Measurements from ENCODE around the gene CCN2.

Gene CCN2, protein sequence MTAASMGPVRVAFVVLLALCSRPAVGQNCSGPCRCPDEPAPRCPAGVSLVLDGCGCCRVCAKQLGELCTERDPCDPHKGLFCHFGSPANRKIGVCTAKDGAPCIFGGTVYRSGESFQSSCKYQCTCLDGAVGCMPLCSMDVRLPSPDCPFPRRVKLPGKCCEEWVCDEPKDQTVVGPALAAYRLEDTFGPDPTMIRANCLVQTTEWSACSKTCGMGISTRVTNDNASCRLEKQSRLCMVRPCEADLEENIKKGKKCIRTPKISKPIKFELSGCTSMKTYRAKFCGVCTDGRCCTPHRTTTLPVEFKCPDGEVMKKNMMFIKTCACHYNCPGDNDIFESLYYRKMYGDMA

DNA sequence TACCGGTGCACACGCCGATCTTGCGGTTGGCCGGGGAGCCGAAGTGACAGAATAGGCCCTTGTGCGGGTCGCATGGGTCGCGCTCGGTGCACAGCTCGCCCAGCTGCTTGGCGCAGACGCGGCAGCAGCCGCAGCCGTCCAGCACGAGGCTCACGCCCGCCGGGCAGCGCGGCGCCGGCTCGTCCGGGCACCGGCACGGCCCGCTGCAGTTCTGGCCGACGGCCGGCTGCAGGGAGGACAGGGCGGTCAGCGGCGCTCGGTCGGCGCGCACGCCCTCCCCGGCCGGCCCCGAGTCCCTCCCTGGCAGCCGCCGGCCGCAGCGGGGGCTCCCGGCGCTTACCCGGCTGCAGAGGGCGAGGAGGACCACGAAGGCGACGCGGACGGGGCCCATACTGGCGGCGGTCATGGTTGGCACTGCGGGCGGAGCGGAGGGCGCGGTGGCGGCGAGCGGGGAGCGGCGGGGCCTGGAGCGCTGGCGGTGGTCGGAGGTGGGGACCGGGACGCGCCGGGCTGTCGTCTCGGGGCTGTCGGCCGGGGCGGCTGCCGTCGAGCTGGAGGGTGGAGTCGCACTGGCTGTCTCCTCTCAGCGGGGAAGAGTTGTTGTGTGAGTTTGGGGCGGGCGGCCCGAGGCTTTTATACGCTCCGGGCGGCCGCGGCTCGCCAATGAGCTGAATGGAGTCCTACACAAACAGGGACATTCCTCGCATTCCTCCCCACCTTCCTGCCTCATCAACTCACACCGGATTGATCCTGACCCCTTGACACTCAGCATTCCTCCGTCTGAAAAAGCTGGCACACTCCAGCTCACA lies at the start of gene CCN2:
Gene CCN2, minus strand, starts transcription at position 606 of the 809 bp plus-strand sequence. Its CDS starts 200 bp downstream, at position 406.
- peak within 1 kb of the TSS; percentile 75 for H3K27ac ChIP-seq
- no peak for TF ChIP-seq ZFX (IDR thresholded peaks at IDR 0.05; ENCODE audit: borderline replicate concordance)
- TF ChIP-seq CTCF (IDR thresholded peaks at IDR 0.05), result peak; percentile 31

- no peak for TF ChIP-seq ZFX (IDR thresholded peaks at IDR 0.05; ENCODE audit: borderline replicate concordance)
- no peak for TF ChIP-seq CTCF (IDR thresholded peaks at IDR 0.05)
- H3K27ac ChIP-seq, result no peak overlapping the region
Observed at GRCh38 chr6:132000296-132000695, 49.1 kb upstream of the CCN2 start.

DNA sequence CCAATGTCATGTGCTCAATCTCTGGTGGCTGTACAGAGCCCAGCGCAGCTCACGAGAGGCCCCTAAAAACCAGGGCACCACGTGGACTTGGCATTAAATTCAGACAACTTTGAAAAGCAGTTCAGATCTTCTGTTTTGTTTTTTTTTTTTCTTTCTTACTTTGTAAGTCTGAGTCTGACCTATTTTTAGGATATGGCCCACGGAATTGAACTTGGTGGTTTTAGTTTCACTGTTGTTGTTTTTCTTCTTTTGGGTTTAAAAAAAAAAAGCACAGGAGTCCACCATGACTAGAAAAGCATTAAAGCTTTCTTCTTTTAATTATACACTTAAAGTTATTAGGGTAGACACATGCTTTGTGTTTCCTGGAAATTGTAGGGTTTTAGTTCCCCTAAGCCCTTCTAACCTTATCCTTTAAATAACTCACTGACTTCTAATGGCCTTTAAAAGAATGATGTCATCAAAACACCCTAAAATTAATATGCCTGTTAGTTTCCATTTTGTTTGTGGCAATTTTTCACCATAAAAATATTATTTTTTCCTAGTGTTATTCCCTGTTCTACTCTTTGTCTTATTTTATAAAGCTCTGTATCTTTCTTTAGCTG lies 48.5 kb upstream of the CCN2 start:
- no peak for TF ChIP-seq CTCF (IDR thresholded peaks at IDR 0.05)
- TF ChIP-seq ZFX (IDR thresholded peaks at IDR 0.05; ENCODE audit: borderline replicate concordance), result no peak
- H3K27ac ChIP-seq, result no peak overlapping the region

DNA sequence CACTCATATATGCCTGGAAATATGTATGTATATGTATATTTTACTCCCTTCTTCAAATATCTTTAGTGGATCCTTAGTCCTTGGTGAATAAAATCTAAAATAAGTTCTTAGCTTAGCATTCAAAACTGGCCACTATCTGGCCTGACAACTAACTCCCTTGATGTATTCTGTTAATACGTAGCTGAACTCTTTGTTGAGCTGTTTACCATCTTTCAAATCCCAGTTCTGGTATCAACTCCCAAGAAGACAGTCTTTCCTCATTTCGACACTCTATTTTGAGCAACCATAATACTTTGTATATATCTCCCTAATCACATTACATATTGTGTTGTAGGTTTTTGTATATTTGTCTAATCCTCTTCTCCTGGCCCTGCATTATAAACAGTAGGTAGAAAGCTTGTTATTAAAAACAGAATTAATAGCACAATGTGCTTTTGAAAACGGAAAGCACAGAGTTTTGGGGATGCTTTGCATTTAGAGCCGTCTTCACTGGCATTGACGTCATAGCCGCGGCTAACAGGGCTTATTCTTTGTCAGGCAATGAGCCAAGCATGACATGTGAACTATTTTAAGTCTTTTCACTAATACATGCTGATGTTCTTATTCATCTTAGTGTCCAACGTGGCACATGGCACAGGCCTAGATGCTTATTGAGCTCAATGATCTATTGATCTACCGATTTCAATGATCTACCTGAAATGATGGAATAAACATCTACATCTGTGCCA lies 47.2 kb upstream of the CCN2 start:
- H3K27ac ChIP-seq, result peak overlapping the region; percentile 51
- TF ChIP-seq ZFX (IDR thresholded peaks at IDR 0.05; ENCODE audit: borderline replicate concordance) (no peak), CTCF (IDR thresholded peaks at IDR 0.05) (no peak)

DNA sequence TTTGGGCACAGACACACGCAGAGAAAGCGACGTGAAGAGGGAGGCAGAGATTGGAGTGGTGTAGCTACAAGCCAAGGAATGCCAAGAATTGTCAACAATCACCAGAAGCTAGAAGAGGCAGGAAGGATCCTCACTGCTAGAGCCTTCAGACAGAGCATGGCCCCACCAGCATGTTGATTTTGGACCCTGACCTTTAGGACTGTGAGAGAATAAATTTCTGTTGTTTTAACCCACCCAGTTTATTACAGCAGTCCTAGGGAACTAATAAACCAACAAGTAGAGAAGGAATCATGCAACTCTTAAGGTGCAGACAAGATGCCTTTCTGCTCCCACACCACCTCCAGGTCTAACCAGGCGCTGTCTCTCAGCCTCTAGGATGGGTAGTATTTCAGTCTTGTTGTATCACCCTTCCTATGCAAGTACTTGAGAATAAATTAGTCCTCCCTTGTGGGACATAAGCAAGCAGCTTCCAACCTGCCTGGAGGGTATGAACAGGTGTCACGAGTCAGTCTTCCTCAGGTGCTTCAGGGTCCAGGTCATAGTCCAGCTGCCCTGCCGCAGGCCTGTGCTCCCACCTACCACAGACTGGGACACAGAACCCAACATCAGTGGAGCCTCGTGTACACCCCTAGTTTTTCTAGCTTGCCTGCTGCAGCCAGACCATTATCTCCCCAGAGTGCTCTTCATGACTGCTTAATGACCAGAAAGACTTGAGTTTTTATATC lies 46.4 kb upstream of the CCN2 start:
- H3K27ac ChIP-seq, result peak overlapping the region; percentile 51
- TF ChIP-seq ZFX (IDR thresholded peaks at IDR 0.05; ENCODE audit: borderline replicate concordance), result no peak
- no peak for TF ChIP-seq CTCF (IDR thresholded peaks at IDR 0.05)

DNA sequence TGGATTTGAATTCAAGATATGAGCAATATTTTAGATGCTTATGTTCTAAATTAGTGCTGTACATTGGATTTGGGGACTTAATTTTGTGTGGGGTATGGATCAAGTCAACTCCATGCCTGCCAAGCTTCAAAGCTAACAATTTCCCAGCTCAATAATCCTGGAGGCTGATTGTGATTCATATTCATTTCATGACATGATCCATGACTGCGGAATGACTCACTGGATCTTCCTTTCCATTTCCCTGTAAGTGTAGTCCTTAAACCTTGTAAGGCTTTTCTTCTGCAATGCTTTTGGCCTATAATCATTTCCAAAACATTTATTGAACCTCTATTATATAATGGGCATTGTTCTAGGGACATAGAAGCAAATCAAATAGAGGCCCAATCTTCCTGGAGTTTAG lies 44.7 kb upstream of the CCN2 start:
- TF ChIP-seq ZFX (IDR thresholded peaks at IDR 0.05; ENCODE audit: borderline replicate concordance) (no peak), CTCF (IDR thresholded peaks at IDR 0.05) (no peak)
- no peak overlapping the region for H3K27ac ChIP-seq
